Urinary bladder (tissue), 4 donors: ENCODE results near the gene PSAP. TPM values are rescaled to one million over a fixed set of nuclear protein-coding genes. Genes with fewer than 3 reads are reported as not detected.
A peak's percentile ranks its signal among the peaks of the same experiment; 100 is the strongest.

ENCODE experiments used
- DNase-seq: peaks from one replicate; pipeline ENCODE4 v3.0.0-alpha.2; 2015; ENCODE audit errors: extremely low spot score
- H3K27ac ChIP-seq: one replicate; pipeline ENCODE4 v1.5.1; 2013; ENCODE audit warnings: low read depth, mild to moderate bottlenecking, moderate library complexity
- H3K36me3 ChIP-seq: one replicate; pipeline ENCODE4 v1.6.1; 2013; ENCODE audit warnings: mild to moderate bottlenecking, moderate library complexity; ENCODE audit not compliant: insufficient read depth
- H3K4me1 ChIP-seq: one replicate; pipeline ENCODE4 v1.6.1; 2013; ENCODE audit warnings: mild to moderate bottlenecking, moderate library complexity; ENCODE audit not compliant: insufficient read depth
- H3K4me3 ChIP-seq: one replicate; pipeline ENCODE4 v1.5.1; 2013; ENCODE audit warnings: low read depth, low read length
- WGBS: extraction: QIAGEN DNeasy Blood & Tissue Kit; methylation state at CpG from one replicate; pipeline ENCODE4 v1.1.7; 2013; 5-methylcytosine and 5-hydroxymethylcytosine counted together
- polyA plus RNA-seq: library from polyadenylated mRNA; stranded (reverse); fragments of 200-250 nt; gene quantifications from one replicate; pipeline ENCODE4 v1.2.3, GENCODE V29; 2013
- small RNA-seq: library from RNA; depleted of rRNA; stranded (forward); fragments of <200 nt; gene quantifications from one replicate; pipeline ENCODE3, GENCODE V24; 2014
- total RNA-seq: library from RNA; depleted of rRNA; stranded (reverse); fragments of >200 nt; gene quantifications from one replicate; pipeline ENCODE4 v1.2.3, GENCODE V29; 2014
- donor health status: healthy with polysubstance abuse.
- donor health status: healthy.

The PSAP gene
- total and polyA plus RNA-seq, 2 donors = 424 to 964 TPM

GRCh38 chr10:71767420-71768035 lies 83.5 kb downstream of the PSAP start:
- 31% methylated on average over 10 of the region's 10 CpGs for WGBS
- no peak overlapping the region for H3K4me3 ChIP-seq
- no peaks in the 10 kb centered on the region for H3K4me1 ChIP-seq
- H3K27ac ChIP-seq = peak overlapping the region; percentile 76
- DNase-seq = no peak
- H3K36me3 ChIP-seq = no peaks in the 10 kb centered on the region

- peak; percentile 41 for DNase-seq
- Histone ChIP-seq H3K27ac (peak overlapping the region; percentile 76), H3K4me3 (no peak overlapping the region), H3K4me1 (no peaks in the 10 kb centered on the region), H3K36me3 (no peaks in the 10 kb centered on the region)
- WGBS = 31% methylated on average over 10 of the region's 10 CpGs
Measured at GRCh38 chr10:71766717-71767419, 84.2 kb downstream of the PSAP start.

Small RNA genes lying within 50 kb of the gene (small RNA-seq; reads per million reads assigned to genes)
- gene MIR7152 (0.12 reads per million), gene RNU7-38P (not detected)

Other genes with a start within 250 kb of the PSAP start
- gene C10orf105, start 131.5 kb downstream of the PSAP start, total RNA-seq = 0.26 TPM
- 0.11 TPM for gene C10orf105, start 131.5 kb downstream of the PSAP start, polyA plus RNA-seq
- 24.9 TPM for gene VSIR, start 77.7 kb downstream of the PSAP start, total RNA-seq
- 59.6 TPM for gene VSIR, start 77.7 kb downstream of the PSAP start, polyA plus RNA-seq
- gene CHST3, start 113.1 kb upstream of the PSAP start, total RNA-seq = 15.9 TPM
- gene CHST3, start 113.1 kb upstream of the PSAP start, polyA plus RNA-seq = 17.1 TPM
- 3.2 TPM for gene SPOCK2, start 237.3 kb upstream of the PSAP start, total RNA-seq
- 10.1 TPM for gene SPOCK2, start 237.3 kb upstream of the PSAP start, polyA plus RNA-seq